Hippocampal formation (tissue), 2 donors: ENCODE data around the gene CIAO2A.

Experiments used
- DNase-seq, 2 donors: peaks; one replicate each; lab custom pipeline; 2025; lab: John Stamatoyannopoulos, UW

CIAO2A gene

GRCh38 chr15:64044300-64045100 is 49.1 kb downstream of the CIAO2A start:
- no peak for DNase-seq

- DNase-seq: no peak
Measured at GRCh38 chr15:64038878-64039610, 54.6 kb downstream of the CIAO2A start.

- no peak for DNase-seq
Measured at GRCh38 chr15:64037966-64038365, 55.7 kb downstream of the CIAO2A start.

- no peak for DNase-seq
Measured at GRCh38 chr15:64037116-64037515, 56.5 kb downstream of the CIAO2A start.

- no peak for DNase-seq
Measured at GRCh38 chr15:64035525-64035924, 58.1 kb downstream of the CIAO2A start.

GRCh38 chr15:64034519-64034918 is 59.1 kb downstream of the CIAO2A start:
- DNase-seq: no peak

GRCh38 chr15:64032329-64032728 is 61.3 kb downstream of the CIAO2A start:
- no peak for DNase-seq

- DNase-seq: no peak
Measured at GRCh38 chr15:64030123-64030522, 63.5 kb downstream of the CIAO2A start.

GRCh38 chr15:64029633-64030032 is 64.0 kb downstream of the CIAO2A start:
- no peak for DNase-seq

- DNase-seq: peak; percentile 73 to 88
Measured at GRCh38 chr15:64029110-64029509, 64.5 kb downstream of the CIAO2A start.

- DNase-seq: no peak
Measured at GRCh38 chr15:64026591-64026990, 67.0 kb downstream of the CIAO2A start.

- no peak for DNase-seq
Measured at GRCh38 chr15:64024172-64025050, 69.2 kb downstream of the CIAO2A start.

GRCh38 chr15:64023220-64023619 is 70.4 kb downstream of the CIAO2A start:
- no peak for DNase-seq

- DNase-seq: no peak
Measured at GRCh38 chr15:64022571-64022970, 71.1 kb downstream of the CIAO2A start.
